ACC112 (cell line): ENCODE data around the gene CRYBG1.
"Not testable (repeated sequence)": the region's sequence is repeated elsewhere in the genome, so short reads cannot be mapped to it uniquely, and the experiment has no call there.

ENCODE experiments used
- H2AFZ ChIP-seq: fragments of 200-600 bp; sonication (generic); one replicate; pipeline ENCODE4 v1.6.0; 2017; ENCODE audit warnings: antibody characterized with exemption, low read length; ENCODE audit not compliant: unreplicated experiment
- H3K27ac ChIP-seq: fragments of 200-600 bp; sonication (generic); 2 replicates; pipeline ENCODE4 v1.5.1; 2014; ENCODE audit warnings: low read depth, mild to moderate bottlenecking, antibody characterized with exemption, low read length, moderate library complexity
- H3K27me3 ChIP-seq: fragments of 200-600 bp; sonication (generic); 2 replicates; pipeline ENCODE4 v1.6.1; 2014; ENCODE audit warnings: mild to moderate bottlenecking, antibody characterized with exemption, low read length, moderate library complexity, mixed read lengths; ENCODE audit not compliant: insufficient read depth
- H3K36me3 ChIP-seq: fragments of 200-600 bp; sonication (generic); 2 replicates; pipeline ENCODE4 v1.6.1; 2016; ENCODE audit warnings: mild to moderate bottlenecking, antibody characterized with exemption, low read length, moderate library complexity, mixed read lengths; ENCODE audit not compliant: insufficient read depth
- H3K4me1 ChIP-seq: fragments of 200-600 bp; sonication (generic); one replicate; pipeline ENCODE4 v1.6.1; 2016; ENCODE audit warnings: low read length, mixed read lengths; ENCODE audit not compliant: insufficient read depth, unreplicated experiment, control insufficient read depth
- H3K4me3 ChIP-seq: fragments of 200-600 bp; sonication (generic); 2 replicates; pipeline ENCODE4 v1.5.1; 2014; ENCODE audit warnings: mild to moderate bottlenecking, low read depth, low read length
- H3K79me2 ChIP-seq: fragments of 200-600 bp; sonication (generic); one replicate; pipeline ENCODE4 v1.6.0; 2016; ENCODE audit warnings: low read length; ENCODE audit not compliant: control insufficient read depth, unreplicated experiment, insufficient read depth

CRYBG1 gene

DNA sequence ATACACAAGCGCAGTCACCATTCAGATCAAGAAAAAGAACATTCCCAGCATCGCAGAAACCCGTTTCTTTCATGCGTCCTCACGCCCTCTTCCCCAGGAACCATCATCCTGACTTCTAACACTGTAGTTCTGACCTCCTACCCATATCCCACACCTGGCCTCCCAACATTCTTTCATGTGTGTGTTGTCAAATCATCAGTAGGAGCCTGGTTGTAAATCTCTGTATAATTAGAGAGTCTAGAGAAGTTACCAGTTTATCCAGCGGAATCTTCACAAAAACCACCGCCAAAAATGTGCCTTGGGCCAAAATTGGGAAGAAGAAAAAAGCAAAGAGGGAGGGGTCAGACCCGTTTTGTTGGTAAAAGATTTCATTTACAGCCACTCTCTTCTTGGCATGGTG, 177.1 kb downstream of the CRYBG1 start:
- H2AFZ ChIP-seq = no peak overlapping the region
- H3K27ac ChIP-seq = no peak overlapping the region
- no peak overlapping the region for H3K4me3 ChIP-seq
- no peaks in the 10 kb centered on the region for H3K79me2 ChIP-seq
- H3K36me3 ChIP-seq = peaks cover 29% of the 10 kb centered on the region
- no peaks in the 10 kb centered on the region for H3K27me3 ChIP-seq
- H3K4me1 ChIP-seq = peaks cover 50% of the 10 kb centered on the region

DNA sequence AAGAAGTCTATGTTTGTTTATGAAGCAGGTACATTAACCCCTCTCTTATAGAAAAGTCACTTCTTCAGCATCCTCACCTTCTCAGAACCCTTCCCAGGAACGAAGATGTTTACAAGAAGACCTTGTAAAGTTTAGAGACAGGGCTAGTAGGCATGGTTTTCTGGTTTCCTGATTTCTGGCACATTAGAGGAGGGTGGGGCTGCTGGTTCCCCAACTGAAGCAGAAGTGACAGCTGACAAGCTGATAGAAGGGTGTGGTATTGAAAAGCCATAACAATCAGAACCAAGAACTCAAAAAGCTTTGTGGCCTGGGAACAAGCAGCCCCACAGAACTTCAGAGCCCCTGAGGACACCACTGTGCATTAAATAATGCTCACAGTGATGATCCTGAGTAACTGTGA, 177.6 kb downstream of the CRYBG1 start:
- Histone ChIP-seq H3K27me3 (no peaks in the 10 kb centered on the region), H3K4me1 (peaks cover 47% of the 10 kb centered on the region), H2AFZ (no peak overlapping the region), H3K36me3 (peaks cover 29% of the 10 kb centered on the region), H3K79me2 (no peaks in the 10 kb centered on the region), H3K27ac (no peak overlapping the region), H3K4me3 (no peak overlapping the region)

DNA sequence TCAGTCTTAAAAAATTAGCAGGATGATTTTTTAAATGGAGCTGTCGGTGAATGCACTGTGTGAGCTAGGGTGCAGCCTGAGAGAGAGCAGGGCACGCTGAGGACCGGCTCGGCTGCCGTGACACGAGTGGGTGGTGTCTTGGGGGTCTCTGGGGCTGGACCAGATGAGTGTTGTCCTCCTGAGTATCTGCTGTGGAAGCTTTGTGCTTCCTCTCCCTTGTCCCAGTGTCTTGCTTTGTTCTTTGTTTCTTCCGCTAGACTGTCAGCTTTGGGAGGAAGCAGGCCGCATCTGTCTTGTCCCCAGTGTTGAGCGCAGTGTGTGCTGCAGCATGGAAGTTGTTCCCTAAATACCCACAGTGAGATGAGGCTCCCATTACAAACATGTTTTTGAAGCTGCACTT, 179.4 kb downstream of the CRYBG1 start:
- Histone ChIP-seq H3K36me3 (peaks cover 44% of the 10 kb centered on the region), H2AFZ (no peak overlapping the region), H3K27ac (no peak overlapping the region), H3K4me3 (no peak overlapping the region), H3K4me1 (peaks cover 31% of the 10 kb centered on the region), H3K27me3 (no peaks in the 10 kb centered on the region), H3K79me2 (no peaks in the 10 kb centered on the region)

DNA sequence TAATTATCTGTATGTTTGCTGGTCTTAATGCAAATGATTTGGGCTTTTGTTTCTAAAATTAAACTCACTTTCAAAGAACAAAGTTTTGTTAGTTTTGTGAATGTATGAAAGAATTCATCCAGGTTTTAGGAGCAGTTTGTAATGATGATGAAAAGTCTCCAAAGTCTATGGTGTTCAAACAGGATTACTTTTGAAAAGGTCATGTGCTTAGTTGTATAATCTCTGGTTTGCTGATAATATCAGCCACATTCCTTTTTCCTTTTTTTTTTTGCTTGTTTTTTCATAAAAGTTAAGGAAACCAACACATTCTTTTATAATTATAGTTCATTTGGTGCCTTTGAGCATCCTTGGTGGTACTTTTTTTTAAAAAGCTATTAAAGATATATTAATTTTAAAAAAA, 179.9 kb downstream of the CRYBG1 start:
- H3K36me3 ChIP-seq = peaks cover 40% of the 10 kb centered on the region
- H3K4me3 ChIP-seq = no peak overlapping the region
- H3K27ac ChIP-seq = peak overlapping the region; percentile 11
- no peaks in the 10 kb centered on the region for H3K79me2 ChIP-seq
- no peaks in the 10 kb centered on the region for H3K27me3 ChIP-seq
- H3K4me1 ChIP-seq = peaks cover 32% of the 10 kb centered on the region
- H2AFZ ChIP-seq = no peak overlapping the region

DNA sequence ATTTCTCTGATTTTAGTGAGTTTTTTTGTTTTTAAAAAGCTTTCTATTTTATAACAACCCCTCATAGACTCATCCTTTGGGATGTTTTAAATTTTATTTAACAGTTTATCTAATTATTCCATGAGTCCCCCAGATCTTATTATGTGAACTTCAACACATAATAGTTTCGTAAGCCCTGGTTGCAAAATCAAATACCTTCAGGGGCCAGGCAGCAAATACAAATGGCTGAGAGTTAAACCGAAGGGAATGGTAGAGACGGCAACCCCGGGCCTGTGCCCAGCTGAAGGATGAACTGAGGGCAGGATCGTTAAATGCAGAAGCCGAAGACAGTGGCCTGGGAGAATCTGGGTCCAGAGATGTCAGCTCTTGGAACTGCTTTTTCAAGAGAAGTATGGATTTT, 180.4 kb downstream of the CRYBG1 start:
- Histone ChIP-seq H3K27me3 (no peaks in the 10 kb centered on the region), H3K4me1 (peaks cover 35% of the 10 kb centered on the region)

DNA sequence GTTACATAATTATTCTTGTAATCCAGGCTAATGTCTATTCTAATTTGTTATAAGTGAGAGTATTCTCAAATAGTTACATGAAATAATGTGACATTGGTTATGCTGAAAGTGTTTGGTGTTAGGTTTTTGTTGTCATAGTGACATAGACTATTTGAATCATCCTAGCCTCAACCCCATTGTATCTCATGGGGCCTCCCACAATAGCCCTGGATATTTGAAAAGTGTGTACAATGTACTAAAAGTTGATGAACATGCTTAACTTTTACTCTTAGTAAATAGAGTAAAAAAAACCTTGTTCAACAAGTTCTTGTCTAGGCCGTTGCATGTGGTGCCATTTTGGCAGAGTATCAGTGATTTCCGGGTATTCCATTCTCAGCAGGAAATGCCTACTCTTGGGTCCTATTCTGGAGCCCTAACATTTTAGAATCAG, 185.8 kb downstream of the CRYBG1 start:
- Histone ChIP-seq H3K36me3 (peaks cover 24% of the 10 kb centered on the region), H3K27me3 (no peaks in the 10 kb centered on the region), H3K4me1 (peaks cover 36% of the 10 kb centered on the region), H3K79me2 (peaks cover 3% of the 10 kb centered on the region), H3K4me3 (peak overlapping the region; percentile 55), H3K27ac (peak overlapping the region; percentile 96), H2AFZ (no peak overlapping the region)

More for the DNA sequence above, 180.4 kb downstream of the CRYBG1 start:
- Histone ChIP-seq H3K79me2 (no peaks in the 10 kb centered on the region), H3K27ac (peak overlapping the region; percentile 11; the same call in 1 of the 2 replicates), H3K4me3 (no peak overlapping the region), H3K36me3 (peaks cover 39% of the 10 kb centered on the region), H2AFZ (peak overlapping the region; percentile 19)

DNA sequence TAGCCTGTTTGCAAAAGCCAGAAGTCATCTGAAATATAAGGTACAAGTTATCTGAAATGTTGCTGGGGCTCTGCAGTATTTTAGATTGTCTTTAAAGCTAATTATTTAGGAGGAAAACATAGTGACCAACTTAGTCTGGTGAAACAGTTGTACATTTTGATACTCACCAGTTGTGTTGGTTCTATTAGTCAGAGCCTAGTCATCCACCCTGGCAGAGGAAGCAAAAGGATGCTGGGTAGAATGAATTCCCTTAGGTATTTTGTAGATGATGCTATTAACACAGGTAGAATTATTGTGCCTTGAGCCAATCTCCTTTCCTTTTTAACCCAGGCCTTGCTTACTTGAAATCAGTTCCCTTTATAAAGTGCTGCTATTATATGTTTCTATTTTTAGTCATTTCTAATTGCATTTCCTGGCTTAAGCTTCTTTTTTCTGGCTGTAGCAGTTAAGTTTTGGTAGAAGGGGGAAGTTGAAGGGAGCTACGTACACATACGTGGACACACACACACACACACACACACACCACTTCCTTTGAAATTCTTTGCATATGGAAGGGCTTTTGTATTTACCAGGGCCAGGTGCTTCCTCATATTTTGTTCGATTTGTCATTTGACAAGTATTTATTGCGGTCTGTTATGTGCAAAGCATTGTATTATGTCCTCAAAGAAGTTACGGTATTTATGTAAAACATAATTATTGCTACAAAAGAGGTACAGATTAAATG, 186.3 kb downstream of the CRYBG1 start:
- Histone ChIP-seq H3K4me3 (peak overlapping the region; percentile 55), H3K36me3 (peaks cover 29% of the 10 kb centered on the region), H2AFZ (no peak overlapping the region), H3K4me1 (peaks cover 35% of the 10 kb centered on the region), H3K79me2 (peaks cover 3% of the 10 kb centered on the region), H3K27me3 (no peaks in the 10 kb centered on the region), H3K27ac (peak overlapping the region; percentile 96)

DNA sequence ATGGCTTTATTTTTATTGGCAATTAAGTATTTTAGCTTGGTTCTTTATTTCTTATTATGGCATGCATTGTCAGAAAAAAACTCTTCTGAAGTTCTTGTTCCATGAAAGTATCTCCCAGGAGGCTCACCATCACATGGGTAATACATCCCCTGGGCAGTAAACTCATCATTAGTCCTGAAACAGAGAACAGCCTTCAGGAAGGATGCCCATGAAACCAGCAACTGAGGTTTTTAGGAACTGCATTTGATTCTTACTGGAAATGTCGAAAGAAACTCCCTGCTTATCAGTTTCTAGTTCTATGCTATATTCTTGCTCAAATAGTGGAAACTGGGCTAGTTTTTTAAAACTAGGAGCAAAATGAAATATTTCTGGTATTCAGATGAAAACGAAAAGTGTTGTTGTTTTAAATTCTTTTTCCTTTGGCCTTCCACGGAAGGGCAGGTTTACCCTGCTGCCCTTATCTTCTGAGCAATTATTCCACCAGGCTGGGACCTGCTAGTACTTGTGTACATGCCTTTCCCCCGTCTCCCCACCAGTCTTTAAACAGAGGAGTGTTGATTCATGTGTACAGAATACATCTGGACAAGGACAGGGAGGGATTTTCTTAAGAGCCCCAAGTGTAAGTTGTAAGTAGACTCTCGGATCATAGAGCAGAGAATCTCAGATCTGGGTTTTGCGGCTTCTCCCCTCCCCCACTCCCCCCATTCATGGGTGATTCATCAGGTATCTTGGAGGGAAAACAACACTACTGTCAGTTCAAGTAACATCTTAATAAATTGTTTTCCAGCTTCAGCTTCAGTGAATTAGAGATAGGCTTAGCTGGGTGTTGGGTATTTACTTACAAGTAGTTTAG, 187.3 kb downstream of the CRYBG1 start:
- Histone ChIP-seq H3K79me2 (peaks cover 3% of the 10 kb centered on the region), H3K27me3 (no peaks in the 10 kb centered on the region), H3K4me1 (peaks cover 35% of the 10 kb centered on the region), H3K4me3 (peak overlapping the region; percentile 44; the same call in 1 of the 2 replicates), H3K36me3 (peaks cover 31% of the 10 kb centered on the region), H2AFZ (peak overlapping the region; percentile 14), H3K27ac (peak overlapping the region; percentile 96)

DNA sequence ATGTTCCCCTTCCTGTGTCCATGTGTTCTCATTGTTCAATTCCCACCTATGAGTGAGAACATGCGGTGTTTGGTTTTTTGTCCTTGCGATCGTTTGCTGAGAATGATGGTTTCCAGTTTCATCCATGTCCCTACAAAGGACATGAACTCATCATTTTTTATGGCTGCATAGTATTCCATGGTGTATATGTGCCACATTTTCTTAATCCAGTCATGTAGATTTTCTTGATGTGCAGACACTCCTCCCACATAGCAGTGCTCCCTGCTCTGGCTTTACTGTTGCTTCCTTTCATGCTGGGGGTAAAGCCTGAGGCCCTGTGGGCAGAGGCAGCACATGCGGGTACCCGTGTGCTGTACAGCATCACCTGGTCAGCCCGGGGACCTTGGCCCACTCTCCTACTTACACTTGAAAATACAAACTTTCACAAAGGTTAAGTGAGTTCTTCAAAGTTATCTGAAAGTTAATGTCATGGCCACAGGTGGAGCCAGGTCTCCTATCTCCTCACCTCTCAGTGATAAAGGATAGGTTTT, 188.5 kb downstream of the CRYBG1 start:
- Histone ChIP-seq H3K4me1 (peaks cover 35% of the 10 kb centered on the region), H3K27ac (peak overlapping the region; percentile 43), H3K36me3 (peaks cover 36% of the 10 kb centered on the region)
- not testable (repeated sequence) for H2AFZ ChIP-seq, H3K27me3 ChIP-seq, H3K79me2 ChIP-seq, H3K4me3 ChIP-seq

DNA sequence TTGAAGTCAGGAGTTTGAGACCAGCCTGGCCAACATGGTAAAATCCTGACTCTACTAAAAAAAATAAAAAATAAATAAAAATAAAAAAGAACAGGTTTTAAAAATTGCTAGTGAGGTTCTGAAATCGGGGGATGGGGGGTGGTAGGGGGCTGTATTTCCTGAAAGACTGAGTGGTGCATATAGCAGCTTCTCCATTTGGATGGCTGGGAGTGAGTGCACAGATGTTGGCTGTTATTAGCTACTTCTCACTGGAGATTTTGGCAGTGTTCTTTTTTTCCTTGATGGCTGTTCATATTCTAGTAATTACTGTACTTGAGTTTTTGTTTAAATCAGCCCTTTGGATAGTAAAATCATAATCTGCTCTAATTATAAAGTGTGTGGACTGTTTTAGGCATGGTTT, 189.0 kb downstream of the CRYBG1 start:
- Histone ChIP-seq H2AFZ (no peak overlapping the region), H3K36me3 (peaks cover 32% of the 10 kb centered on the region), H3K4me1 (peaks cover 35% of the 10 kb centered on the region), H3K79me2 (peaks cover 3% of the 10 kb centered on the region), H3K27me3 (no peaks in the 10 kb centered on the region), H3K4me3 (no peak overlapping the region), H3K27ac (no peak overlapping the region)
